HG03439 (cell line): ENCODE data around the gene PLPP1.
A peak's percentile ranks its signal among the peaks of the same experiment; 100 is the strongest.
"Not testable (repeated sequence)": the region's sequence is repeated elsewhere in the genome, so short reads cannot be mapped to it uniquely, and the experiment has no call there.

Source experiments
- ATAC-seq: cut with Tn5 transposase; IDR thresholded peaks from one replicate; pipeline ENCODE4 v1.9.1; 2021; ENCODE audit warnings: mild to moderate bottlenecking, moderate library complexity; ENCODE audit not compliant: unreplicated experiment

The PLPP1 gene

DNA sequence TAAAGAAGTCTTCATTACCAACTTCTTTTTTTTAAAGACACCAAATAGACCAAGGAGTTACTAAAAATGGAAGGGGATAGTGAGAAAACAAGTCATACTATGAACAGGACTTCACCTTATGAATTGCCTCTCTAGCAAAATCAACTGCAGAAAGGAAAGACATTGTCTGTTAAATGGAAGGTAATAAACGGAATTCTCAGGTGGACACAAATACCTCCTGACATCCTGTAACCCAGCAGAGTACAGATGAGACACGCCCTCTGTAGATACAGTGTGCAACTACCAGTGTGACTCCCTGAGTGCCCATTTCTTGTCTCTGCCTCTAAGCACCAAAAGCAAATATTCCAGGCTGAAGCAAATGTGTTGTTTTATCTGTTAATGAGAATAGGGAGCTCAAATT lies 12.2 kb upstream of the PLPP1 start:
- ATAC-seq: no peak

- no peak for ATAC-seq
Measured at GRCh38 chr5:55544341-55544740, 9.6 kb upstream of the PLPP1 start.

DNA sequence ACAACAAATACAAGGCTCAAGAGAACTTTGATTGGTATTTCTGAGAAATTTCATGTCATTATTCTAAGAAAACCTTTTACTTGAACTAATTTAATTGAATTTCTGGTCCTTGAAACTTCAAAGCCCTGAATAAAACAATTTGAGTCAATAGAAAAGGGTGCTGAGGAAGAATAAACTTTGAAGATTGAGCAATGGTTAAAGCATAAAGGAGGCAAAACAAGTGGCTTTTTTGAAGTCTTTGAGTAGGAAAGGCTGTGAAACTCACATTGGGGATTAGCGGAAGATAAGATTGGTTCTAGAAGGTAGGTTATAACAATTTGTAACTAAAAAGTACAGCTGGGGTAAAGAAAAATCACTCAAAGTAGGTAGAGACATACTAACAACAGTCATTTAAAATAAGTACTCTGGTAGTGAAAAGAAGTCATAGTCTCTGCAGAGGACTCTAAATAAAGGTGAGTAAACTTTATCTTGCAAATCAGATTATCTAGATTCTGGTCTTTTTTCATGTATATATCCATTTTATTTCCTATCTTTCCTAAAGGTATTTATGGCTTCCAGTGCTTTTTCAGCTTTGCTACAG lies 6.4 kb upstream of the PLPP1 start:
- ATAC-seq: no peak

DNA sequence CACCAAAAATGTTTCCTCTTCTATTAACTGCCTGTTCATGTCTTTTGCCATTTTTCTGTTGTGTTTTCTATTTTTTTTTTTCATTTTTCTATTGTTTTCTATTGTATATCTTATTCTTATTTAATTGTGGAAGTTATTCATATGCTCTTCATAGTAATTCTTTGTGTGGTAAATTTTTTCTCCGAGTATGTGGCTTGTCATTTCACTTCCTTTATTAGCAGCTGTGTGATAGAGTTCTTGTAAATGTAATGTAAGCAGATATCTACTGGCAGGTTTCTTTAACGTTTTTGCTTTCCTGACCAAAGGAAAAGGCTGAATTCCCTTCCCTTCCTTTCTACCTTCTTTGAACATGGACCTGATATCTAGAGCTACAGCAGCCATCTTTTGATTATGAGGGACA lies 5.8 kb upstream of the PLPP1 start:
- ATAC-seq: no peak

GRCh38 chr5:55540024-55540423 lies 5.3 kb upstream of the PLPP1 start:
- ATAC-seq: no peak

DNA sequence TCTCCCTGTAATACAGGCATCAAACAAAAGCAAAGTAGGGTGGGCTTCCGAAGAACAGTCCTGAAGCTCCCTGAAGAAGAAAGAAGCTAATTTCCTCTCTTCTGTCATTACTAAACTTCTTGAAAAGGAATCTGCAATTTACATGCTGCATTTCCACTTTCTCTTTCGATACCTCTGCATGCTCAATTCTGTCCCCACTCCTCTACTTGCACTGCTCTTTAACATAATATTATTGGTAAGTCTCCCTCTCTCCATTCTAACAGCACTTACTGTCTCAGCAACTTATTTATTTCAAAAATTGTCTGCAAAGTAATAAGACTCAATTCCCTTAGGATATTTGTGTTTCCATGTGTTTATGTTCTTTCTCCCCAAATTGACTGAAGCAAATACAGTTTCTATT lies 3.9 kb upstream of the PLPP1 start:
- ATAC-seq: no peak

GRCh38 chr5:55537315-55537714 lies 2.6 kb upstream of the PLPP1 start:
- not testable (repeated sequence) for ATAC-seq

GRCh38 chr5:55535199-55535905 lies 588 bp upstream of the PLPP1 start:
- ATAC-seq: peak; percentile 16

- ATAC-seq: peak; percentile 35
Measured at GRCh38 chr5:55533521-55534435, 986 bp downstream of the PLPP1 start.

- no peak for ATAC-seq
Measured at GRCh38 chr5:55530669-55531068, 4.1 kb downstream of the PLPP1 start.

GRCh38 chr5:55524816-55525215 lies 9.9 kb downstream of the PLPP1 start:
- no peak for ATAC-seq

GRCh38 chr5:55523293-55523692 lies 11.5 kb downstream of the PLPP1 start:
- ATAC-seq: no peak

DNA sequence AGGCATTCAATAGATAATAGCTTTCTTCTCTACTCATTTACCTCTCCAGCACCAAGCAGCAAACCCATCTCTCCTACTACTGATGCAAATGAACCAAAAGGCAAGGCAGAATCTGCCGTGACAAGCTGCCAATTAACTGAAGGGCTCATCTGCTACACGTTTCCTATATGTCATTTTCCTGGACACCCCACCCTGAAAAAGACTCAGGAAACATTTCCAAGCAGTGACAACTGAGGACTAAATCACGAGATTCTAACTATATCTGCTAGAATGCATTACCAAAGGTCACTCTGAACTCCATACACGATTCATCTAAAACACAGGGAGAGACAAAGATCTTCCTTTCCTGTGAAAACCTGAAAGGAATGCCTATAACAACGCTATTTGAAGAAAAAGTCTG lies 12.9 kb downstream of the PLPP1 start:
- ATAC-seq: no peak

DNA sequence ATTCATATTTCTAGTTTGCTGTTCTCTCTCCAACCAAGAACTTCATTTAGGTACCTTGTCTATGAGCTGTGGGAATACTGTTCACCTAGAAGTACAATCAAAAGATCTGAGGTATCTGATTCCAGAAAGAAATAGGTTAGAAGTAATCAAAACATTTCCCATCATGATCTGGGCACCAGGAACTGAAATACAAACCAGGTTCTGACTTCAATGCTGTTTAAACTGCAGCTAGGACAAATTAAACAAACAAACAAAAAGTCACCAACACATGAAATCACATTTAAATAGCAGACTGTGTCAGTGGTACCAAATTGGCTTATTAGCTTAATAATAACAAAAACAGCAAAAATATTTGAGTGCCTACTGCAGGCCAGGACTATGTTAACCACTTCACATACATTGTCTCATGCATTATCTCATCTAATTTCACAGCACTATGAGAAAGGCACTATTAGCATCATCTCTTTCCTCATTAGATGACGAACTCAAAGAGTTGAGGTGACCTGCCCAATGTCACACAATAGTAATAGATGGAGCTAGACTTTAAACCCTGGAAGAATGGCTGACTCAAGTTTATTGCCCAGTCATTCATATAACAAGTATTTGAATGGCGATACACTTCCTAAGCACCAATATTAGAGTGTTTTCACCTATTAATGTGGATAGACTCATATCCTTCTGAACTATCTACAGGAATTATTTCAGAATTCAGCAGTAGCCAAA lies 14.5 kb downstream of the PLPP1 start:
- no peak for ATAC-seq

DNA sequence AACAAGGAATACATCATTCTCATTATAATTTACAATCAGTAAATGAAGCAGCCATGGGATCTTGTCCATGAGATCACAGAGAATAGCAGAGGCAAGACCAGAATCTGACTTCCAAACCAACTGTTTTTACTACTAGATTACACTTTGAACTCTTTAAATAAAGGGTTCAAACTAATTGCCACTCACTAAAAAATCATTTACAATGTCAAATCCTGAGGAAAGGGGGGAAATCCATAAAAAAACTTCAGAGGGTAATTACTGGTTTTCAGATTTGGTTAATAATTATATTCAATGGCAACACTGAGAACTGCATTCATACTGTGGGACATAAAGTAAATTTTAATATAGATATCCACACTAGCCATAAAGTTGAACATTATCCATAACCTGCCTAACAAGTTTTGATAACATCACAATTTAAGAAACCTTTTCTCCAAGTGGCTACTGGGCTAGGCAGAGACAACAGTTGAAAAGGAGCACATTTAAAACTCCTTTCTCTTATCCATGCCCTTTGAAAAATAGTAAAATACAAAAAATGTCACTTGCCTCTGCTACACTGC lies 15.9 kb downstream of the PLPP1 start:
- no peak for ATAC-seq

DNA sequence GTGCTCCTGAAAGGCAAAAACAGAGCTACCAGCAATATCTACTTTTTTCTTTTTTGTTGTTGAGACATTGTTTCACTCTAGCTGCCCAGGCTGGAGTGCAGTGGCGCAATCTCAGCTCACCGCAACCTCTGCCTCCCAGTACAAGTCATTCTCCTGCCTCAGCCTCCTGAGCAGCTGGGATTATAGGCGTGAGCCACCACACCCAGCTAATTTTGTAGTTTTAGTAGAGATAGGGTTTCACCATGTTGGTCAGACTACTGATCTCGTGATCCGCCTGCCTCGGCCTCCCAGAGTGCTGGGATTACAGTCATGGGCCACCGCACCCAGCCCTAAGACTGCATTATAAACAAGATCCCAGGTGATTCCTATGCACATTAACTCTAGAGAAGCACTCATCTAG lies 17.0 kb downstream of the PLPP1 start:
- no peak for ATAC-seq

GRCh38 chr5:55511010-55511409 lies 23.8 kb downstream of the PLPP1 start:
- no peak for ATAC-seq

DNA sequence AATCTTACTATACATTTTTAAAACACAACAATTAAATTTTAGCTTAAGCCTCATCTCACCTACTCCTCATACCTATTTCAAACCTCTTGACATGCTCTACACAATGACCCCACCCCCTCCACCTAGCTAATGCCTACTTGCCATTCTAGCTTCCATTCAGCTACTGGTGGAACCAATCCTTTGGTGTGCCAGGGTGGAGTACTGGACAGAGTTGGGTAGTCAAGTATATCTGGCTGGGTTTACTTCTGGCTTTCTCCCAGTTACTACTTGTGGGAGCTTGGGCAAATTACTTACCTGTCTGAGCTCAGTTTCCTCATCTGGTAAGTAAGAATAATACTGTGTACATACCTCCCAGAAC lies 24.3 kb downstream of the PLPP1 start:
- no peak for ATAC-seq

GRCh38 chr5:55509796-55510522 lies 24.8 kb downstream of the PLPP1 start:
- no peak for ATAC-seq

DNA sequence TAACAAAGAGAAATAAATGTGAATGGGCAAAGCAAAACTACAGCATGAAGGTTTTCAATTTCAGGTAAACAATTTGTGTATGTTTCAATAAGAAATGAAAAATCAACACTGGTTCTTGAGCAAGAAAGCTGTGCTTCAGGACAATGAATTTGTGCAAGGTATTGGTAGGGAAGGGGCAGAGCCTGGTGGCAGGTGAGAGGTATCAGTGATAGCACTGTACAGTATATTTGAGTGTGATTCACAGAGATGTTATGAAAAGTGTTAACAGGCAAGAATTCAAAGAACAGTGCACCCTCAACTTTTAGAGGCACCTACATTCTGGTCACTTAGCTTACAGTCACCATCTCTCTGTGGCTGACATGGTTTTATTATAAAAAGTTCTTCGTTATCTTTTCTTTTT lies 25.7 kb downstream of the PLPP1 start:
- ATAC-seq: no peak
